ENCODE results near the gene CACNA1E.

CACNA1E gene

DNA sequence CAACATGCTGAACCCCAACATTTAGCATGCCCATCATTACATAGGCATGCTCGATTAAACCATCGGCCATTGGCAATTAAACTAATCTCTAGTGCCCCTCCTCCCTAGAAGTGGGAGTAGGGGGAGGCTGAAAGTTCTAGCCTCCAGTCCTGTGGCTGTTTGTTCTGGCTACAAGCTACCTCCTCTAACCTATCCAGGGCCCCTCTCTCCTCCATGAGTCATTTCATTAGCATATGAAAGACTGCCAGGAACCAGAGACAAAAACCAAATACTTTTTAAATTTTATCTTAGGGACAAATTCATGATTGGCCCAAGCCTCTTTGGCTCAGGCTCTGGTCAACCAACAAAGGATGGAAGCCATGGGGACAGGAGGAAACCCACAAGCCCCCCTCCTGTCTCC is 231.1 kb downstream of the CACNA1E start:
- no peak for DNase-seq

GRCh38 chr1:181718034-181718433 is 234.7 kb downstream of the CACNA1E start:
- DNase-seq, result no peak

DNA sequence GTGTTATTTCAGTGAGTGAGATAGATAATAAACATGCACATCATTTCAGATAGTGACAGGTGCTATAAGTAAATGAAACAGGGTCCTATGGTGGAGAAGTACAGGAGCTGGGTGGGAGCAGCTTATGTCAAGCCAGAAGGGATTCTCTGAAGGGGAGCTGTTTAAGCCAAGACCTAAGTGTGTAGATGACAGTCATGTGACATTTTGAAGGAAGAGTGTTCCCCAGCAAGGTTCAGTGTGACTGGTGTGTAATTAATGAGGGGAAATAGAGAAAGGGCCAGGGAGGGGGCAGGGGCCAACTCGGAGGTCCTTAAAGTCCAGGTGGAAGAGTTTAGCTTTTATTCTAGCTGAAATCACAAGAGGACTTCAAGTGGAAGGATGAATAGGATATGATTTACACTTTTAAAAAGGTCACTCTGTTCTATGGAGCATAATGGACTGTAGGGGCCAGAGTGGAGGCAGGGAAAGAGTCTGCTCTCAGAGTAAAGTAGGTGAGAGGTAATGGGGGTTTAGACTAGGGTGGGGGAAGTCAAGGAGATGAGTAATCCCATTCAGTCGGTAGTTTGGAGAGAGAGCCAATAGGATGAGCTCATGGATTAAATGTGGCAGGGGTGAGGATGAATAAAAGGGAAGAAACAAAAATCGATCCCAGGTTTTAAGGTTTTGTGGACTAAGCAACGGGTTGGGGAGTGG is 243.1 kb downstream of the CACNA1E start:
- DNase-seq, result no peak

DNA sequence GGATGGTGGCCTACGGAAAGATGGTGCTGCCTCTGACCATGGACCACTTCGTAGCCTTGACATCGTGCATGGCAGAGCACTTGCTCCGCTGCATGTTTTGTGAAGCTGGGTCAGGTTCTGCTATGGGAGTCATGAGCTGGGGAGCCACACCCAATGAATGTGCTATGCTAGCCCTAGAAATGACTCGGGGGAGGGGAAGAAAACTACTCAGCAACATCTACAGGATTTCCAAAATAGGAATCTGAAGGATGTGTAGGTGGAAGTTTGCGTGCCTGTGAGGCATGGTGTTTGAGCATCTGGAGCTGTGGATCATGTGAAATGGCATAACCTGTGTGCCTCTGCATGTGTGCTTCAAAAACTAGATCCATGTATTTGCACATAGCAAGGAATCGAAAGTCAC is 247.3 kb downstream of the CACNA1E start:
- DNase-seq, result no peak

GRCh38 chr1:181732218-181732990 is 249.1 kb downstream of the CACNA1E start:
- no peak for DNase-seq

- DNase-seq, result no peak
Observed at GRCh38 chr1:181733486-181733885, 250.2 kb downstream of the CACNA1E start.

DNA sequence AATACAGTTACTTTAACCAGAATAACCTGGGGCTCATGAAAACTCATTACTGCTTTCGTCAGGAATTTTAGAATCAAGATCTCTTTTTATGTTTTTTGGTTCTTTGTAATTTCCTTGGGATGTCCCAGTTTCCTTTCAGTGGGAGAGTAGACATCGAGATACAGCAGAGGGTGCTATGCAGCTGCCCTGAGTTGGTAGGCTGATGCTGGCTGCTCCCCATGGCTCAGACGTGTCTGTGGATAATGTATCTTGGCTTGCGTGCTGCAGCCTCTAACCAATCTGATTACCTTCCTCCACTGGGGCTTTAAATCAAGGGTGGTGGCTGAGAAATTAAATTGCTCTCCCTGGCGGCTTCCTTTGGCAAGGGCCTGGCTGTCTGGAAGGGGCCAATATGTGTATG is 253.7 kb downstream of the CACNA1E start:
- DNase-seq, result no peak

- DNase-seq, result no peak
Observed at GRCh38 chr1:181739214-181739613, 255.9 kb downstream of the CACNA1E start.

GRCh38 chr1:181742426-181742825 is 259.1 kb downstream of the CACNA1E start:
- DNase-seq, result no peak

DNA sequence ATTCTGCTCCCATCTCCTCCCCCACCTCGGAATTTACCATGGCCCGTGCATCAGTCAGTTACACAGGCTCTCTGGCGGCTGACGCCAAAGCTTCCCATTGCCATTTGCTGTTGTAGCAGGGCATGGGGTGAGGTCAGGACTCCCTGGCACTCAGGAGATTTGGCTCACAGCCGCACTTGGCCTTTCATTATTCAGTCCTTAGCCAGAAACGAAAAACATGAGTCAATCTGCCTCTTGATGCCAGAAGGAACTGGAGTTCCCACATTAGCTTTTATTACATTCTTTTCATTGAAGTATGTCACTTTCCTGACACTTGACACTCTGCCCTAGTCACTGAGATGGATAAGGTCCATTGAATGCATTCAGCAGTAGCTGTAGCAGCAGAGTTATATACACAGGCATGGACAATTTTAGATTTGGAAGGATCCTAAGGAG is 260.6 kb downstream of the CACNA1E start:
- no peak for DNase-seq

GRCh38 chr1:181746224-181746623 is 262.9 kb downstream of the CACNA1E start:
- DNase-seq, result no peak

GRCh38 chr1:181748013-181748412 is 264.7 kb downstream of the CACNA1E start:
- no peak for DNase-seq

- DNase-seq, result no peak
Observed at GRCh38 chr1:181754103-181754502, 270.8 kb downstream of the CACNA1E start.

DNA sequence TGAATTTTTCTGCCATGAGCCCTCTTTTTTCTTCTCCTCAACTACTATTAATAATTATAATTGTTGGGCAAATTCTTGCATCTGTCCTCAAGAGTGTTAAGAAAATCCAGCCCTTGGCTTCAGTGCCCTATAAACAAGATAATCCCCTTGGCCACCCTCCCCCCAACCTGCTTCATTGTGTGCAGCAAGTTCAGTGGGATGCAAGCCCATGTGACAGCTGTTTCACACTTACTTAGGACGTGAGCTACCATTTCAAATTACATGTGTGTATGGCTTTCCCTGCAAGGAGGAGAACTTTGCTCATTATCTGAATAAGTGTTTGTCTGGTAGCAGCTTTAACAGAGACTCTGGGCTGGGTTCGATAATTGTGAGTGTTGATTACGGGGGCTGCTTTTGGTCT is 276.2 kb downstream of the CACNA1E start:
- no peak for DNase-seq

DNA sequence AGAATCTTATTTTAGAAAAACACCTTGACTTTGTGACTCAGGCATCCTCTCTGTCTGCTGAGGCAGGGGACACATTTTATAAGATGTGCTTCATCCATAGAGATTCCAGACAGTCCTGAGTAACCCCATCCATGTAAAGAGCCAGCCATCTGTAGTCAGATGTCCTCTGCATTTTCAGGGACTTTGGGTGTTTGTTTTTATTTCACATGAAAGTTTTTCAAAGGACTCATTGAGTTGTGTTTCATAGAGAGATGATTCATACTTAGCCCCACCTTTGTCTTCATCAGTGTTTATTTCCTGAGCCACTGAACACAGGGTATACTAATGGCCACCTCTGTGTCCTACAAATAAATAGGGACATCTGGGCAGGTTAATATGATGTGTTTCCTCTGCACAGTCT is 280.4 kb downstream of the CACNA1E start:
- DNase-seq, result no peak

DNA sequence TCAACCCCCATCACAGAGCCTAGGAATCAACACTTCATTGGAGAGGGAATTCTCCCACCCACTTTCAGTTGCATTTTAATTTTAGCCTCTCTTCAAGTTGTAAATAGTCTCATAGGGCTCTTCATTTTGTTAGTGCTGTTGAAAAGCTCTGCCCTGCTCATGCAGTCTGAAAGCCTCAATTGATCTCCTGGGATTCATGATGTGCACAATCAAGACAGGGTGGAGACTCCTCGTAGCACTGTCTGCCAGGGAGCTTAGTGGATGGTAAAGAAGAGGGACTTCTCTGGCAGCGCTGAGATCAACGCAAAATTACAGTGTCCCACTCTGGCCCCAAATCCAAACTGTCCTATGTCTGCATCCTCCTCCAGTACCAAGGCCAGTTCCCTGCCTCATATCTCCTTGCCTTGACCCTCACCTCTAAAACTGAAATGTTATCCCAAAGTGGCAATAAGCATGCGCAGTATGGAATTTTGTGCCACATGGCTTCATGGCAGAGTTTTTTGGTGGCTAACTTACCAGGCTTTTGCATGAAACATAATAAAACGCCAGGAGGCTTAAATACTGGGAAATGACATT is 282.2 kb downstream of the CACNA1E start:
- no peak for DNase-seq

DNA sequence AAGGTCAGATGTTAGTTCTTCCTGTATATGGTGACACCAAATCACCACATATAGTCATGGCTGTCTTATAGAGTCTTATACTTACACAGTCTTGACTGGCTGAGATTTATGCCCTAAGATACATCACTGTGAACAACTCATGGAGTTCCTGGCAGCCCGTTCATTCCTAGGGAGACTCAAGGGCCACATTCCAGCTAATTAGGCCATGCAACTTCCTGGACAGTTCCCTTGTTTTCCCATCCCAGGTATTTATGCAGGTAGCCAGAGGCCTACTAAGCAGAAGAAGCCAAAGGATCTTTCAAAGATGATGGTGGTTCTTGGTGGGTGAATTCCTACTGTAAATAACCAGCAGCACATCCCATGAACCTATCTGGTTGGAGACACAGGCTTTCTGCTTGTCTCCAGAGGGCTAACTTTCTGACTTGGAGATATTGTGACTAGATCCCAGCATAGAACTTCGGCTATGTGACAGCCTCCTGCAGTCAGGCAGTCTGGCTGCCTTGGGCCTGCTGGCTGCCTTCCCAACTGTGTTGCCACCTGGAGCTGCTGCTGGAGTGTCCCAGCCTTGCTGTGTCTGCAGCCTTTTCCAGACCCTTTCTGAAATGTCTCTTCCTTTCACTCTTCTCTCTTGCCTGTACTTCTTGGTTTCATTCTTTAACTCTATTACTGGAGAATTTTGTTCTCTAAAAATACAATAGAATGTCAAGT is 283.8 kb downstream of the CACNA1E start:
- DNase-seq, result no peak

DNA sequence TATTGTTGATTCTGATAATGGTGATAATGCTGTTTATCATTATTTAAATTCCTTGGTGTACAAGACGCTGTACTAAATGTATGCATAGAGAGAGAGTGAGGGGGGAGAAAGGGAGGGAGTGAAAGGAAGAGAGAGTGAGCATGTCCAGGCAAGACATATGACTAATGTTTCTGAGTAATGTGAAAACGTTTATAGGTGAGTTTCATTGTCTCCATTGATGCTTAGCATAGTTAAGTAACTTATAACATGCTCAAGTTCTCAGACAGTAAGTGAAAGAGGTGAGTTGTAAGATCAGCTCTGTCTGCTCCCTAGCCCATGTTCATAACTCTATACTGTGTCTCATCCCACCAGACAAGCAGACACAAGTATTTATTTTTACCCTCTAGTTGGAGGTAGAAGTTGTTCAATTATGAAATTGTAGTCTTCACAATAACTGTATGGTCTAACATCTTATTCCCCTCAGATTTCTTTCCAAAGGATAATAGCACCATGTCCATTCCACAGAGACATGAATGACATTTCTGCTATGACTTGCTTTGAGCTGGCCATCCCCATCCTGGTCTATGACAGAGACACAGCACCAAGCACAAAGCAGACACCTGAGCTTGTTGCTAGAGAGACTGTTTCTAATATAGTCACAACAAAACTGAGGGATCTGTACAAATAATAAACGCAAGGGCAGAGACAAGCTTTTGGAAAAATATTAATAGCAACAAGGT is 285.1 kb downstream of the CACNA1E start:
- DNase-seq, result no peak

- DNase-seq, result no peak
Observed at GRCh38 chr1:181768930-181769280, 285.6 kb downstream of the CACNA1E start.

DNA sequence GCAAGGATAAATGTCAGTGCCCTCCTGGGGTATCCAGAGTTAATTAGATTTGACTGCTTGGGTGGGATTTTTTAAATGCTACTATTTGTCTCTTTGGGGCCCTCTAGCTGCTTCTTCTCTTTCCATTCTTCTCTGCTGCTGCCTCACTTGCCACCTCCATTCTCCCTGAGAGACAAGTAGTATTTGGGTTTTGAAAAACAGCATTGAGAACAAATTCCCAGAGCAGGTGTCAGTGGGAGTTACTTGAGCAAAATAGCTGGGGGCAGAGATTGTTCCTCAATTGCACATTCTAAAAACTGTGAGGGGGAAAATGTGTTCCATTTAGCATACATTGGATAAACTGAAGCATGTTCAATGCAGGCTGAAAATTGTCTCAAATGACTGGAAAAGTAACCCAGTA is 286.5 kb downstream of the CACNA1E start:
- DNase-seq, result no peak

- DNase-seq, result no peak
Observed at GRCh38 chr1:181772714-181773113, 289.4 kb downstream of the CACNA1E start.

DNA sequence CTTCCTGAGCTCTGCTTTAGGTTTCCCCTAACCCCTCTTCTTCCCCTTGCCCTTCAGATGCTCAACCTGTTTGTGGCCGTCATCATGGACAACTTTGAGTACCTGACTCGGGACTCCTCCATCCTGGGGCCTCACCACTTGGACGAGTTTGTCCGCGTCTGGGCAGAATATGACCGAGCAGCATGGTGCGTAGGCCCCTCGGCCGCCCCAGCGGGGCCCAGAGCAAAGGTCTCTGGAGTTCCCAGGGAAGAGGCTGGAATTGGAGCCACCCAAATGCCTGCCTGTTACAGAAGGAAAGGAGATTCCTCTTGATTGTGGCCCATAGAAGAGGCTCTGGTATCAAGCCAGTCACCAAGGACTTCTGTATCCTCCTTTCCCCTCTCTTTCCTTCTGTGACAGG is 292.7 kb downstream of the CACNA1E start:
- no peak for DNase-seq

DNA sequence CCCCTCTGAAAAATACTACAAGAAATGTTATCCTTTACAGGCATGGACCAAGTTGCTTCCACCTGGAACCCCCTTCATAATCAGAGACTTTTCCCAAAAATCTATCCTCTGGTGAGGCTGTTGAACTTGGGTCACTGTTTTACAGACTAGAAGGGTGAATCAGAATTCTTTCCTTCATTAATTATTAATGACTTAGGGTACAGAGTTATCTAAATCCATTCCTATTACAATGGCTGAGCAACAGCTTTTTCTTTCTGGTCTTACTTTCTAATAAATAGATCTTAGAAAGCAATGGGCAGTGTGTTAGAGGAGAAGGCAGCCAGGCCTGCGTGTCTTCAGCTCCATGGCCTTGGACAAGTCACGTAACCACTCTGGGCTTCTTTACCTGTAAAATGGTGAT is 294.0 kb downstream of the CACNA1E start:
- no peak for DNase-seq

All from NCI-H226 (cell line).